Stimulated activated CD4-positive, alpha-beta T cell treated with anti-CD3 and anti-CD28 coated beads, TNF-alpha, amount 100 ng/mL, for 1 hour (primary cell): ENCODE data around the gene LAMB2.

ENCODE experiments used
- DNase-seq, 3 donors: peaks; one replicate each; pipeline ENCODE4 v3.0.0-alpha.2; 2020; ENCODE audit warnings: low read depth in 3 of 3, low spot score in 1 of 3

The LAMB2 gene

DNA sequence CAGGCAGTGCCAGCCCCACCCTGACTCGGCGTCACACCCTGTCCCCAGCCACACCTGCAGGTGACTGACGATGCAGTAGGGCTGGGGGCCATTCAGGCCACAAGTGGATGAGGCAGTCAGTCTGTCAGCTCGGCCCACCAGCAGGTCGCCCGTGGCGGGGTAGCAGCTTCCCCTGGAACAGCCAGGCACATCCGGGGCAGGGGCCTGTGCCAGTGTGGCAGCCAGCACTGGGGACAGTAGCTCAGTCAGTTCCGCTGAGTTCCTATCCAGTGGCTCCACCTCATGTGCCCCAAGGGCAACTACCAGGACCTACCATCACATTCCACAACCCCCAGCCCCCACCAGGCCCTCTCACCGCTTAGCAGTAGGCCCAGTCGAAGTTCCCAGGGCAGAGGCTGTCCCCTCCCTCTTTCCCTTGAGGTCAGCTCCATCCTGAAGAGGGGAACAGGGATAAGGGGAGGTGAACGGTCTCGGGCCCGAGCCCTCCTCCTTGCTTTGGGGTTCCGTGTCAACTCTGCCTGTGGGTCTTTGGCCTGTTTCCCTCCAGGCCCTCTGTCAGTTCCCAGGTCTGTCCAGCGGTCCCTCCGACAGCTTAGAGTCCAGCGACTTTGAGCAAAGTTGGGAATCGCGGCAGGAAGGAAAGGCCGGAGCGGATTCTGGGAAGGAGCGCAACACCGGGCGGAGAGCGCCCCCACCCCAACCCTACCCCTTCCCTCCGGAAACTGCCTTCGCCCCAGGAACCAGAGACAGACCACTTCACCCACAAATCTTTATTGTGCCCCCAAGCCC lies at the start of gene LAMB2:
TSS of gene LAMB2 (minus strand) at position 614 of the 789 bp plus-strand sequence. CDS start at position 431, 183 bp downstream.
- DNase-seq = no peak

DNA sequence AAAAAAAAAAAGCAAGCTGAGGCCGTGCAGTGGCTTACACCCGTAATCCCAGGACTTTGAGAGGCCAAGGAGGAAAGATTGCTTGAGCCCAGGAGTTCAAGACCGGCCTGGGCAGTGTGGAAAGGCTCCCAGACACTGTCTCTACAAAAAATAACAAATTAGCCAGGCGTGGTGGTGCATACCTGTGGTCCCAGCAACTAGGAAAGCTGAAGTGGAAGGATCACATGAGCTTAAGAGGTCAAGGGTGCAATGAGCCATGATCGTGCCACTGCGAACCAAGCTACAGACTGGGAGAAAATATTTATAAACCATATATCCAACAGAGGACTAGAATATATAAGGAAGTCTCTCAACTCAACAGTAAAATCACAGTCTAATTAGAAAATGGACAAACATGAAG lies 48.5 kb upstream of the LAMB2 start:
- DNase-seq = no peak

DNA sequence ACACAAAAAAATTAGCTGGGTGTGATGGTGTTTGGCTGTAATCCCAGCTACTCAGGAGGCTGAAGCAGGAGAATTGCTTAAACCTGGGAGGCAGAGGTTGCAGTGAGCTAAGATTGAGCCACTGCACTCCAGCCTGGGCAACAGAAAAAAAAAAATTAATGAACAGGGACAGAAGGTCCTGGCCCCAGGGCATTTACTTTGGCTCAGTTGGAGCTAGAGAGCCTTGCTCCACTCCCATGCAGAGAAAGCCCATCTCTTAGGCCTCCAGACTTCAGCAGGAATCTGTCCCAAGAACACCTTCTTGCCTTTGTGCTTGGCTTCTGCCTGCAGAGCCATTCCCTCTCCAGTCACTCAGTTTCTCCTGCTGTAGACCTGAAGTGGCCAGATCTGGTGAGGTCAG lies 47.3 kb upstream of the LAMB2 start:
- DNase-seq = no peak

DNA sequence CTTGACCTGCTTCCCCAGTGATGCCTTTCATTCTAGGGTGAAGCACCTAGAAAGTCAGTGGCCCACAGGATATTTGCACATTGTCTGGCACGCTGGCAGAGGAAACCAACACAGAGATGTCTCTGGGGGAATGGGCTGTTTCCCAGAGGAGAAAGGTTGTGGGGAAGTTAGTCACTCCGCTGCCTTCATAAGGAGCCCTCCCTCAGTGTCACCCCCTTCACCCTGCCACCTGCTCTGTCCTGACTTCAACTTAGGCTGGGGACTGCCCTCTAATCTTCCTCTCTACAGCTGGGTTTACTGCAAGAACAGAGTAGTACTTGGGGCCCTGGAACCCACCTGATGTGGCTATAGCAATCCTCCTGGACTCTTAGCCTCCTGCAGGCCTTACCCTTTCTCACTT lies 44.2 kb upstream of the LAMB2 start:
- no peak for DNase-seq

DNA sequence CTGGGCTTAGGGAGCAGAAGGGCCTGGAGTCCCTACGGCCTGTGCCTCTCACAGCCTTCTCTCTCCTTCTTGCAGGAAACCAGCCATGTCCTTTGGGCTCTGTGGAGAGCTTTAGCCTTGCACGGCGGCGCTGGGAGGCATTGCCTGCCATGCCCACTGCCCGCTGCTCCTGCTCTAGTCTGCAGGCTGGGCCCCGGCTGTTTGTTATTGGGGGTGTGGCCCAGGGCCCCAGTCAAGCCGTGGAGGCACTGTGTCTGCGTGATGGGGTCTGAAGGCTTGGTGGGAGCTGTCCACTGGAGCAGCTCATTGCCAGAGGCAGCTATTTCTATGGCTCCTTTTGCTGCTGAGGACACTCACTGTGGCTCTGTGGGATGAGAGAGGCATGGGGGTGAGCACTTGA lies 42.7 kb upstream of the LAMB2 start:
- no peak for DNase-seq

DNA sequence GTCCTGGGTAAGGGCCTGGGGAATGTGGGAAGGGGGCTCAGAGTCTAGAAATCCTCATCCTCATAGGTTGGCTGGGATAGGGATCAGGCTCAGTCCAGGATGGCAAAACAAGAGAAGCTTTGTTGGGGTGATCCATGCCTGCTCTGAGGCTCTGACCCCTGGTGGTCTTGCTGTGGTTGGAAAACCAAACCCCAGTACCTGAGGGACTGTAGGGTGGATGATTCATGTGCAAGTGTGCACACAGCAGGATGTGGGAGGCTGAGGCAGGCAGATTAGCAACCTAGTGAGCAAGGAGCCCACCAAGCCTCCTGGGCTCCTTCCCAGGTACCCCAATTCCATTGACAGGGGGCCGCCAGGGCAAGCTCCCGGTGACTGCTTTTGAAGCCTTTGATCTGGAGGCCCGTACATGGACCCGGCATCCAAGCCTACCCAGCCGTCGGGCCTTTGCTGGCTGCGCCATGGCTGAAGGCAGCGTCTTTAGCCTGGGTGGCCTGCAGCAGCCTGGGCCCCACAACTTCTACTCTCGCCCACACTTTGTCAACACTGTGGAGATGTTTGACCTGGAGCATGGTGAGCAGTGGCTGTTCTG lies 41.6 kb upstream of the LAMB2 start:
- no peak for DNase-seq

DNA sequence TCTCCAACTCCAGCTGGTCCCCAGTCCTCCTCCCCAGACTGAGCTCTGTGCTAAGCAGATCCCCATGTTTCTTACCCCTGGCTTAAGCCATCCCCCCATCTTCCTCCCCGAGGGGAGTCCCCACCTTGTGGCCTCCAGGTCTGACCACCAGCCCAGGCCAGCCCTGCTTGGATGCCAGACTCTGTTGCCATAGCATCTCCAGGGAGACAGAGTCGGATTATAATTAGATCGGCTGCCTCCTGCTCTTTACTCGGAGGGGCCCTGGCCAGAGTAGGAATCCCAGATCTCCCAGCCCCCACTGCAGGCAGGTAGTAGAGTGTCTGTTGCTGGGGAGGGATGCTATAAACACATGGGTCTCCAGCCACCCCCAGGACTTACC lies 40.9 kb upstream of the LAMB2 start:
- DNase-seq = no peak

DNA sequence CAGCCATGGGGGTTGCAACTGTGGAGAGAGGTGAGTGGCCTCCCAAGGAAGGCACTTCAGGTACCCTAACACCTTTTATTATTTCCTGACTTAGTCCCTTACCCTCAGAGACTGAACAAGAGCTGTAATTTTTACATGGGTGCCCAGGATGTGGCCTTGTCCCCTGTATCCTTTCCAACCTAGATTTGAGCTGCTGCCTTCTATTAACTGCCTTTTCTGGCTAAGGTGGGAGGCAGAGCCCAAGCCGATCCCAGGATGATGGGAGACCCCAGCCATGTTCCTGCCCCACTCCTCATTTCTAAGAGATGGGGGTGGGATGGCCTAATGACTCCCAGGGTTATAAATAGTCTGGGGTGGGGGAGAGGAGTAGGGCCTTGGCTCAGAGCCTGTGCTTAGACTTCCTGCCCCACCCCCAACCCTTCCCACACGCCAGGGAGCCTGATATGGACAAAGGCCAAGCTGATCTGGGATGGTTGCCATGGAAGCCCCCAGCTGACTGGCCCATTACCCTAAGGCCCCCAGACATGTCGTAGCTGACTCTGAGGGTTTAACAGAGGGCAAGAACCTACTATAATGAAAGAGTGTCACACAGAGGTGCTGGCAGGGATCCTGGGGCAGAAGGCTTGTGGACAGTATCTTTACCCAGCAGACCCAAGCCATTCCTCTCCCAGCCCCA lies 40.4 kb upstream of the LAMB2 start:
- no peak for DNase-seq

DNA sequence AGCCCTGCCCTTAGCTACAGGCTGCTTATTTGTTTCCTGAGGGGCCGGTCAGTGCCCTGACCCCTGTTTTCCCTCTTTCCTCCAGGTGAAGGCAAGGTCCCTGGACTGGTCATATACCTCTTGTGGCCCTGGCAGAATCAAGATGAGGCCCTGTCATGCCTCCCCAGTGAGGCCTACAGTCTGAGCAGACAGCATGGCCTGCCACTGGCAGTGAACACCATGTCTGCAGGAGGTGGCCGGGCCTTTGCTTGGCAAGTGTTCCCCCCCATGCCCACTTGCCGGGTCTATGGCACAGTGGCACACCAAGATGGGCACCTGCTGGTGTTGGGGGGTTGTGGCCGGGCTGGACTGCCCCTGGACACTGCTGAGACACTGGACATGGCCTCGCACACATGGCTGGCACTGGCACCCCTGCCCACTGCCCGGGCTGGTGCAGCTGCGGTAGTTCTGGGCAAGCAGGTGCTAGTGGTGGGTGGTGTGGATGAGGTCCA lies 39.7 kb upstream of the LAMB2 start:
- no peak for DNase-seq

DNA sequence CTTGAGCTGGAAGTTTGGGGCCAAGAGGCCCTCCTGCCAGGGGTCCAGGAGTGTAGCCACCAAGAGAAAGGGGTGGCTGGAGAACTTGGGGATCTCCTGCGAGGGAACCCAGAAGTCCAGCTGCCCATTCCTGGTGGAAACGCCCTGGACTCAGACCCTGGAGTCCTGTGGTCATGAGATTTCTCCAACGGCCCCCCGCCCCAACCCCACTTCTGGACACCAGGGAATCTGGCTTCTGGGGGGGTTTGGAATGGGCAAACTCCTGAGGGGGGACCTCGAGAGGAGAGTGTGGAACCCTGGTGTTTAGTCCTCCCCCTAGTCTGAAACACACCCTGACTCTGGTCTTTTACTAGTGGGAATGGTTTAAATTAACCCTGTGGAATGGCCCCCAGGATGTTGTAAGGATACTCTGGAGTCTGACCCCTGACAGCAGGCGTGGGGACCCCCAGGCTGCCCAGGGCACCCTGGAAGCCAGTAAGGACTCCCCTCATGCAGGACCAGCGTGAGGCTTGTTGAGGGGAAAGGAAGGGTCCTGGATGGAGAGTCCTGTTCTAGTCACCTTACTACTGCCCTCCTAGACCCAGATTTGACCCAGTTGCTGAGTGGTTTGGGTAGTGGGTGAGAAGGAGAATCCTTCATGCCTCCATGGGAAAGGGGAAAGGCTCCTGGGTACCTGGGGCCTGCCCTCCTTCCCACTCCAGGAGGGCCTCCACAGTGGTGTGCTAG lies 39.1 kb upstream of the LAMB2 start:
- DNase-seq = no peak

DNA sequence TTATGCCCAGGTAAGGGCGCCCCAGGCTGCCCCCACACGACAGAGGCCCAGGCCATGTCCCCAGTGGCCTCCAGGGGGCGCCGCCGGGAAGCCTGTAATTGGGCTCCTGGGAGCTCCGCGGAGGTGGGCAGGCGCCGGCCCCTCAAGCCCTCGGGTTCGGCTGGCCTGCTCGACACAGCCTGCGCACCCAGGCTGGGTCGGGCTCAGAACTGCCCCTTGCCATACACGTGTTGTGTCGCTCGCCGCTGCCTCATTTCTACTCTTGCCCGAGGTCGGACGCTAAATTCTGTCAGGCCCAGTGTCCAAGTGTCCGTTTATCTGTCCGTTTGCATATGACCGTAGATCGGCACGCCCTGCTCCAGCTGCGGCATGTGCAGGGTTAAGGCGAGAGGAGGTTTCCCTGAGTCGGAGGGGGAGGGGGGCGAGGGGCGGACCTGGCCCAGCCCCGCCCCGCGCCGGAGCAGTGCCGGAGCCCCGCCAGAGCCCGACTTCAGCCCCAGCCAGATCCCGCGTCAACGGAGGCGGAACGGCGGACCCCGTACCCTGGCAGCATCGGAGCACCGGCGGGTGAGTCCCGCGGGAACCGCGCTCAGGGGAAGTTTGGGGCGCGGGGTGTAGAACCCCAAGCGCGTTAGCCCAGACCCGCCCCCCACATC lies 38.4 kb upstream of the LAMB2 start, which contains the start of gene KLHDC8B:
TSS of gene KLHDC8B (plus strand) at position 480 of the 656 bp plus-strand sequence. CDS start 1,172 bp downstream, outside the sequence.
- peak; percentile 41 to 79 (median 49) for DNase-seq

DNA sequence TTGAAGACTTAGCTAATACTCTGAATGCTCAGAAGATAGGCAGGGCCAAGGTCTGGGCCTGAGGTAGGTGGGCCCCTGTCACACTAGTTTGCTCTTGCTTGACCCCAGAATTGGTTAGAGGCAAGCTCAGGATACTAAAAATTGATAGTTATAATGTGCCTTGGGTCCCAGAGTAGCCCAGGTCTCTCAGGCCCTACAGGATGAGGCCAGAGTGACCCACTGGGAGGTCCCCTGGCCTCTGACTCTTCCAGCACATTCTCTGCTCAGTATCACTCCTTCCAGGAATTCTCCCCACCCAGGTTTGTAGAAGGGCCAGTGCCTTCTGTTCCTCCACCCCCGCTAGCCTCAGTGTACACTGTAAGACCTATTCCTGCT lies 37.9 kb upstream of the LAMB2 start:
- no peak for DNase-seq

DNA sequence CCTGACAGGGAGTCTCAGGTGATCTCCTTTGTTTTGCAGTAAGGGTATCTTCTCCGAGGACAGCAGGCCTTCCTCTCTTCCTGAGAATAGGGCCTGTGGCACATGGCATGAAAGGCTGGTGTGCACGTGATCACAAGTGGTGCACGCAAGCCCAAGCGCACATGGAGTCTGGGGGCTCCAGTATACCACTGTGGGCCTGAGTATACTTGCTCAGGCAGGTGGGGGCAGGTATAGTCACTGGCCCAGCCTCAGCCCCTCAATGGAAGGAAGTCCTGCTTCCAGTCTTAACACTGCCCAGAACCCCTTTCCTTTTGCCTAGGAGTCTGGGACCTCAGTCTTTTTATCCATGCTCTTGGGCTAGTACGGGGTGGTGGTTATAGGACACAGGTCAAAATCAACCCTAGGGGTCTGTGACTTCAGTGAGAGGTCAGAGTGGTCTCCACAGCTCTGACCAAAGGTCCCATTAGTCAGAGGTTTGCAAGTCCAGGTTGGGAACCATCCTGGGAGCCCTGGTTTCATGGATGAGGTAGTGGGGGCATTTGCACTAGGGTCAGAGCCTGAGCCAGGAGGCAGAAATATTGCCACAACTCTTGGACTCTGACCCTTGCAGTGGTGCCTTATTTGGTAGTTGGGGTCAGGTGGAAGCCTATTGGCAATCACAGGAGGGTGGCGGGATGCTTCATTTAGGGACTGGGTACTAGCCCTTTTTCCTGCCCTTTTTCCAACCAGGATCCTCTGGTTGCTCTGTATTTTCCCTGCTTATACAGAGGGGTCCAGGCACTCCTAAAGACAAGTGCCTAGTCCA lies 34.1 kb upstream of the LAMB2 start:
- no peak for DNase-seq

DNA sequence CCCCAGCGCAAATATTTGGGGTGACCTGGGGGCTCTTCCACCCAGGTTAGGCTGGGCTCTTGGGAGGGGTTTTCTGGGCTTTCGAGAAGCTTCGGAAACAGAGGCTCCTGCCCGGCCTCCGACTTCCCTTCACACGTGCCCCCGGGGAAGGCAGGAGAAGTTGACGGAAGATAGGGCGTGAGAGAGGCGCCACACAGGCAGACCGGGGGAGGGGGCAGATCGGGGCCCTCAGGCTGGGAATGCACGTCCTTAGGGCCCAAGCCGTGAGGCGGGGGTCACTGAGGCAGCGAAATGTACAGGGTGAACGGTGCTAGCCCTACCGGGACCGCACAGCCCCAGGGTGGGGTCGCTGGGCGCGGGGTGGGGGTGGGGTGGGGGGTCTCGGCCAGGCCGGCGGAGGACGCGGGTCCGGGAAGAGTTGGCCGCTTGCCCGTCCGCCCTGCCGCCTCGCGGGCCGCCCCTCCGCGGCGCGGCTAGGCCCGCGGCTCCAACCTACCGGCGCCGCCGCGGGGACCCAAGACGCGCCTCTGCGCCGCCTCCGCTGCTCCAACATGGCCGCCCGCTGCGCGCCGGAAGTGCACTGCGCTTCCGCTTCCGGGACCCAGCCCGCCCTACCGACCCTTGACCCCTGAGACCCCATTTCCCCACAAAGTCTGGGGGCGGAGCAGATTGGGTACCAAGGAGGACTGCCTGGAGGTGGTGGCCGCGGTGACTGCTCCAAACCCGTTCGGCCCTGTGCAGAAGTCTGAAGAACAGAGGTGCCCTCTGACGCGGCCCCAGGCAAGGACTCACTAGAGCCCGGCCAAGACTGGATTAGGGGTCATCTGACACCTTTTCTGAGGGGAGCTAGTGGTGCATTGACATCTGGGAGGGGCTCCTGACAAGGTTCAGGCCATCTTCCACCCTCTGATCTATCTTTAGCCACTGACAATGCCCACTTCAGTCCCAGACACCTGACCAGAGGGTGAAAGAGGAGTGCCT lies 33.2 kb upstream of the LAMB2 start, which contains the start of gene CCDC71:
TSS of gene CCDC71 (minus strand) at position 561 of the 981 bp plus-strand sequence. CDS start 2,123 bp downstream, outside the sequence.
- peak; percentile 32 to 67 (median 56) for DNase-seq

DNA sequence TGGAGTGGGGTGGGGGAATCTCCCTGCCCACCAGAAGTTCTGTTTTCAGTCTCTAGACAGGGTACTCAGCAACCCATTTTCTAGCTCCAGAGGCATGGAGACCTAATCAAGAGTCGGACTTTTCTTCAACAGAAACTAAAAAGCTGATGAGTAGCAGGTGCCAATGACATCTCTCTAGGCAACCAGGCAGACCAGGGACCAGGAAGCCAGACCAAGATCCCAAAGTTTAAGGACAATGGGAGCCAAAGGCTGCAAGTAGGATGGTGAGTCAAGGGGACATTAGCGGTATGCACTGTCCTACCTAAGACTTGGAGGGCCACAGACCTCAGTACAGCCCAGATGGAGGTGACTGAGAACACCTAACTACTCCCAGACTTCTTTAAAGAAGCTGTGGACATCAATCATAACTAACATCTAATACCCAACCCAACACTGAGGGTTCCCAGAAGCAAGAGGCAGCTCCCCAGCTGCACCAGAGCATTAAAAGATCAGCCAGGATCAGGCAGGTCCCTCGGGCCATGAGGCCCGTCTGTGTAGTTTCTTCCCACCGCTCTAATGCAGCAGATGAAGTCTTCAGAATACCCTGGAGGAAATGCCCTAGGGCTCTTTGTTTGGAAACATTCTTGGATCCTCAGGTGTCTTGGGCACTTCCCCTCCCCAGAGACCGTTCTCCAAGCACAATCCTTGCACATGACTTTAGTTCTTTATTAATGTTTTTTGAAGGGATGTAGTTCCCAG lies 32.3 kb upstream of the LAMB2 start:
- no peak for DNase-seq

DNA sequence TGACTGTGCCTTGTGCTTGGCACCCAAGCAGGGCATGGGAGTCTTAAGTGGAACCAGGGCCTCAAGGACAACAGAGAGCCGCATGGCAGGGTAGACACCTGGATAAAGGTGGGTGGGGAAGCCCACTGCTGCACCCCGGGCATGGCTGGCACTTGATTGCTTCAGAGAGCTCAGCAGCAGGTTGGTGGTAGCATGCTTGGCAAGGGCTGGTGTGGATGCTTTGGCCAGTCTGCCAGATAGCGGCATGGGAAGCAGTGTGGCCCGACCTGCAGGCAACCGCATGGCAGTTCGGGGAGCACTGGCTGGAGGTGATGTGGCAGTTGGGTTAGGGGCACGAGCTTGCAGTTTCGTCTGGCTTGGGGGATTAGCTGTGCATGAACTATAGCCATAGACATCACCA lies 30.8 kb upstream of the LAMB2 start:
- no peak for DNase-seq

DNA sequence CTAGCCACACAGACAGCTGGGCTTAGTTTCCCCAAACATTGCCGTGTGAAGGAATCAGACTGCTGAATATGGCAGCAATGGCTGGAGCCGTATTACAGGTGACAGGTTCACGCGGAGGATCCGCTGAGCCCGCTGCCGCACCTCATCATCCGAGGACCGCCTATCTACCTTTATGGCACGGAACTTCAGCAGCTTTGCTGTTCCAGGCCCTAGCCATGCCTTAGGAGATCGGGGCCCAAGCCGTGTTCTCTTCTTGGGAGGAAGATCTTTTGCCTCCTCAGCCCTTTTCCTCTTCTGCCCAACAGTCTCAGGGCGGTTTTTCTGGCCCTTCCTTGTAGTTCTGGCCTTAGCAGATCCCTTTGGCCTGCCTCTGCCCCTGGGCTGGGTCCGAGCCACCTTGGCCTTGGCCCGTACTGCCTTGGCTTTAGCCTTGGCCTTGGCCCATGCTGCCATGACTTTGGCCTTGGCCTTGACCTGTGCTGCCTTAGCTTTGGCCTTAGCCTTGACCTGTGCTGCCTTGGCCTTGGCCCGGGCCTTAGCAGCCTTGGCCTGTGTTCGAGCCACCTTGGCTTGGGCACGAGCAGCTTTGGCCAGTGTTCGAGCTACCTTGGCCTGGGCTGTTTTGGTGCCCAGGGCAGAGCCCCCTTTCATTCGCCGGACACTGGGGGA lies 30.0 kb upstream of the LAMB2 start:
- no peak for DNase-seq
